GOT3 (cell line): ENCODE results near the gene FITM2.
A peak's percentile ranks its signal among the peaks of the same experiment; 100 is the strongest.
"Not testable (repeated sequence)": the region's sequence is repeated elsewhere in the genome, so short reads cannot be mapped to it uniquely, and the experiment has no call there.

Experiments
- DNase-seq: peaks from one replicate; lab custom pipeline; 2025; ENCODE audit warnings: mixed read lengths; lab: John Stamatoyannopoulos, UW

FITM2 gene

GRCh38 chr20:44310664-44311639 lies at the start of gene FITM2:
Gene FITM2, minus strand, starts transcription at chr20:44311202. Its CDS starts 54 bp downstream, at chr20:44311148.
- DNase-seq = peak; percentile 98

GRCh38 chr20:44360221-44360620 lies 49.2 kb upstream of the FITM2 start:
- no peak for DNase-seq

- DNase-seq = no peak
Observed at GRCh38 chr20:44358776-44359175, 47.8 kb upstream of the FITM2 start.

- no peak for DNase-seq
Observed at GRCh38 chr20:44357555-44358125, 46.6 kb upstream of the FITM2 start.

GRCh38 chr20:44357020-44357419 lies 46.0 kb upstream of the FITM2 start:
- no peak for DNase-seq

- DNase-seq = no peak
Observed at GRCh38 chr20:44356353-44356723, 45.3 kb upstream of the FITM2 start.

- no peak for DNase-seq
Observed at GRCh38 chr20:44355498-44356352, 44.7 kb upstream of the FITM2 start, which contains the start of gene HNF4A. Gene HNF4A, plus strand, starts transcription at chr20:44355699. Its CDS starts 106 bp downstream, at chr20:44355805.

GRCh38 chr20:44354979-44355497 lies 44.0 kb upstream of the FITM2 start:
- DNase-seq = no peak

GRCh38 chr20:44350567-44350966 lies 39.6 kb upstream of the FITM2 start:
- no peak for DNase-seq

- DNase-seq = no peak
Observed at GRCh38 chr20:44349349-44349748, 38.3 kb upstream of the FITM2 start.

GRCh38 chr20:44348168-44348659 lies 37.2 kb upstream of the FITM2 start:
- no peak for DNase-seq

- DNase-seq = not testable (repeated sequence)
Observed at GRCh38 chr20:44345941-44346340, 34.9 kb upstream of the FITM2 start.

- DNase-seq = no peak
Observed at GRCh38 chr20:44345147-44345546, 34.1 kb upstream of the FITM2 start.

- no peak for DNase-seq
Observed at GRCh38 chr20:44344723-44345122, 33.7 kb upstream of the FITM2 start.

- DNase-seq = no peak
Observed at GRCh38 chr20:44343162-44343675, 32.2 kb upstream of the FITM2 start.

GRCh38 chr20:44342248-44342647 lies 31.2 kb upstream of the FITM2 start:
- DNase-seq = no peak

- no peak for DNase-seq
Observed at GRCh38 chr20:44336725-44337380, 25.9 kb upstream of the FITM2 start, which contains the start of gene R3HDML. Gene R3HDML, plus strand, starts transcription at chr20:44337043. Its CDS starts 115 bp downstream, at chr20:44337158.

- DNase-seq = no peak
Observed at GRCh38 chr20:44336086-44336485, 25.1 kb upstream of the FITM2 start.

GRCh38 chr20:44335675-44336074 lies 24.7 kb upstream of the FITM2 start:
- no peak for DNase-seq

- no peak for DNase-seq
Observed at GRCh38 chr20:44334709-44335108, 23.7 kb upstream of the FITM2 start.

GRCh38 chr20:44334306-44334705 lies 23.3 kb upstream of the FITM2 start:
- no peak for DNase-seq
